GM12801 (cell line): ENCODE data around the gene ANKRD53.

Experiments
- CTCF ChIP-seq: IDR thresholded peaks from one replicate; pipeline ENCODE4 v1.5.1; 2011; ENCODE audit warnings: control low read depth; ENCODE audit not compliant: insufficient read length; ENCODE audit errors: extremely low read depth

The ANKRD53 gene

GRCh38 chr2:70991142-70991541 is 12.7 kb downstream of the ANKRD53 start:
- no peak for TF ChIP-seq CTCF

- TF ChIP-seq CTCF, result no peak
Measured at GRCh38 chr2:70991742-70992141, 13.3 kb downstream of the ANKRD53 start.

GRCh38 chr2:70992945-70993853 is 14.8 kb downstream of the ANKRD53 start:
- no peak for TF ChIP-seq CTCF

- no peak for TF ChIP-seq CTCF
Measured at GRCh38 chr2:70994009-70994698, 15.7 kb downstream of the ANKRD53 start.

GRCh38 chr2:70994699-70995425 is 16.4 kb downstream of the ANKRD53 start, which contains the start of gene TEX261:
TEX261 (minus strand) TSS chr2:70994873; CDS start chr2:70994757, 116 bp downstream.
- no peak for TF ChIP-seq CTCF

- TF ChIP-seq CTCF, result no peak
Measured at GRCh38 chr2:70995426-70995729, 16.9 kb downstream of the ANKRD53 start.

- TF ChIP-seq CTCF, result no peak
Measured at GRCh38 chr2:70999362-70999761, 20.9 kb downstream of the ANKRD53 start.
